Stimulated activated CD4-positive, alpha-beta T cell treated with anti-CD3 and anti-CD28 coated beads, Interleukin-2, amount 100 ng/mL, for 4 hours (primary cell): Measurements from ENCODE around the gene LINC01488.

Experiments used
- DNase-seq: peaks from one replicate; pipeline ENCODE4 v3.0.0-alpha.2; 2020; ENCODE audit warnings: low read depth

Gene LINC01488

GRCh38 chr11:69445131-69445470 lies 36.4 kb upstream of the LINC01488 start:
- no peak for DNase-seq

DNA sequence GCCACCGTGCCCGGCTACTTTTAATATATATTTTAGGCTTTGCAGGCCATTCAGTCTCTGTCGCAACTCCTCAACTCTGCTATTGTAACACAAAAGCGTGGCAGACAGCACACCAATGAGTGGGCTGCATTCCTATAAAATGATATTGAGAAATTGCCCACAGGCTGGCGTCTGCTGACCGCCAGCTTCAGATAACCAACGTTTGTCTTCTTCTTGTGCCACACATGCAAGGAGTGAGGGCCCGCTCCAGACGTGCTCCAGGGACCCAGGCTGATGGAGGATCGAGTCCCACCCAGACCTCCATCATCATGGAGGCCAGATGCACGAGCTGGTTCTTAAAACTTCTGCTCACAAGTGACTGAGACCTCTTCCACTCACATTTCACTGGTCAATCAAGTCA lies 35.4 kb upstream of the LINC01488 start:
- no peak for DNase-seq

DNA sequence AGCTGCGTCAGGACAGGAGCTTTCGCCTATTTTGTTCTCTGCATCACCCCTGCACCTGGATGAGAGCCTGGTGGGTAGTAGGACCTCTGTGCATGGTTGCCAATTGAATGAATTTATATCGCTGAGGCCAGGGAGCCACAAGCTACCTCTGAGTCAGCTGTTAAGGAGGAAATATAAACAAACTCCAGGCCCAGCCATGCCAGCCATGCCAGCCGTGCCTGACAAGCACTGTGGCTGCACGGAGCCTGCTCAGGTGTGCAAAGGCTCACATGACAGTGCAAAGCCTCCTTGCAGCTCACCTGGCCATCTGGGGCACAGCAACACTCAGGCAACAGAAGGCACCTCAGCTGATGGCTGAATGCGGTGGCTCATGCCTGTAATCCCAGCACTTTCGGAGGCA lies 33.7 kb upstream of the LINC01488 start:
- no peak for DNase-seq

- DNase-seq = no peak
Observed at GRCh38 chr11:69448471-69449284, 32.8 kb upstream of the LINC01488 start.

DNA sequence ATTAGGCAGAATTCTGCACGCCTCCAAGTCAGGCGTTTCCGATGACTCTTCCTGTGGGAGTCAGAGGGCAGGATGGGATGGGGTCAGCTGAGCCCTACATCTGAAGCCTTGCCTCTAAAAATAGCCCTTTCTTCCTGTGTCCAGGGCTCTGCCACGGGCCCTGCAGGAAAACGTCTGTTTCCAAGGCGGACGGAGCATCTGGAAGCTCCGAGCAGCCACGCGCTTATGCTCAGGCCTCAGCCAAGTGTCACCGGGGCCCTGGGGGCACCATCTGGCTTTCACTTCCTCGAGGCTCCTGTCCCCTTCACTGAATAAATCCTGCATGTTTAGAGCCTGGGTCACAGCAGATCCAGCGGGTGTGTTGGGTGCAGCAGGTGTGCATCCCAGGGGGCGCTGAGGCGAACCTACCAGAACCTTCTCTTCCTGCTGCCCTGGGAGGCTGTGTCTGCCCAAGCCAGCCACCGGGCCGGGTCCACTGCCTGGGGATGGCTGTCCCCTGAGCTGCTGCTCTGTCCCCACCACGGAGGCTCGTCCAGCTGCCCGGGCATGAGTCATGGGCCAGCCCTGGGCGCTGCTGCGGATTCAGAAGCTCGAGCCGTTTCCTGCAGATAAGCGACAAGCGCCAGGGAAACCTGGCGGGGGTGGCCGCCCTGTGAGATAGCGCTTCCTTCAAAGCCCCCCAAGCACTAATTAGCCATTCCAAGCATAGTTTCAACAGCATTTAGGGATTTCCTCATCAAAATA lies 32.0 kb upstream of the LINC01488 start:
- no peak for DNase-seq

DNA sequence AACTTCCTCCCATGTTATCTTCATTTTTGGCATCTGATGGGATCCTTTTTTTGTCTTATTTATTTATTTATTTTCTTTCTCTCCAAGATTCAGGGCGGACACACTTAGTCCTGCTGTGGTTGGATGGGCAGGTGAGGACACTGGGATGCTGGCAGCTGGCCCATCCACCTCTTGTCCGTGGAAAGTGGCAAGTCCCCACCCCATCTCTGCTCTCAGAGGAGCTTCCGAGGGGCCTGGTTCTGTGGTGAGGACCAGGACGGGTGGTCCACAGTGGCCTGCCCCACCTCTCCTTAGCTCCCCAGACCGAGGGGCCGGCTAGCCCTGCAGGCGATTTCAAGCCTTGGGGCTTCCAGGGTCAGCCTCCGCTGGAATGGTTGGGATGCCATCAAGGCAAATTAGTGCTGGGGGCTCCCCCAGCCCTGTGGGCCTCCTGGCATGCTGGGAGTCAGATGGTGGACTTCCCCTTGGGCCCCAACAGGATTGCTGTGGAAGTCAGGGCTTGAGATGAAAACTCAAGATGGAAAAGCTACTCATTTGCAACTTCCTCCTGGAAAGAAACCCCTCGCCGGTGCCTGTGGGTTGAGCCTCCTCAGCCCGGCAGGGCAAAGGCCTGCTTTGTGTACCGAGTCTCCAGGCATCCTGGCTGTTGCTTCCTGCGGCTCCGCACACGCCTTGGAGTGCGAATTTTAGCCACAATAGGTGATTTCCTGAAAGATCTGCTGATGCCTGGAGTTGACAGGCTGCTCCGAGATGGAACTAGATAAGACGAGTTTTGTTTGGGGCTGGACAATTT lies 31.2 kb upstream of the LINC01488 start:
- DNase-seq = no peak

GRCh38 chr11:69450857-69451220 lies 30.6 kb upstream of the LINC01488 start:
- no peak for DNase-seq

- DNase-seq = no peak
Observed at GRCh38 chr11:69451289-69451688, 30.2 kb upstream of the LINC01488 start.

DNA sequence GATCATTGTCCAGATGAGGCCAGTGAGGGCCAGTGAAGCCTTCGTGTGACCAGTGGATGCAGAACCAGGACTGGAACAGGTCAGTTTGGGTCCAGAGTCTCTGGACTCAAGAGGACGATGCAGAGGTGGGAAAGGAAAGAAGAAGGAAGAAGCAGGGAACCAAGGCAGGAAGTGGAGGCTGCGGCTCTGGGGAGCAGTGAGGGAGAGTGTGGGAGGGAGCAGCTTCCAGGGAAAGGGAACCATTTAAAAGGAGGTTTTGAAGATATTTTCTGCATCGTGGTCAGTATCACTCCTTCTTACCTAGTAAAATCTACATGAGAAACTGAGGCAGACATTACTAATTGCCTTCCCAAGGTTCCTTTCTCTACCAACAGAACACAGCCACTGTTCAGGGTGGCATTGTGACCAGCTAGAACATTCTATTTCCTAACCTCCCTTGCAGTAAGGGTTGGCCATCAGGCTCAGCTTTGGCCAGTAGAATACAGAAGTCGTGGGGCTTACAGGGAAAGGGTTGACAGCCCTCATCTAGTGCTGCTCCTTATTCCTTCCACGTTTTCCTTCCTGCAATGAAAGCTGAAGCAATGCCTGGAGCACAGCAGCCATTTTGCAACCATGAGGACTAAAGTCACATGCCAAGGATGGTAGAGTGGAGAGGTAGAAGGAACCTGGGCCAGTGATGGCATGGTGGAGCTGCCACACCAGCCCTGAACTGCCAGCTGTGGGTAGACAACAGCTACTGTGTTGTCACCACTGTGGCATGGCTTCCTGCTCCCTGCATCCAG lies 29.1 kb upstream of the LINC01488 start:
- no peak for DNase-seq

DNA sequence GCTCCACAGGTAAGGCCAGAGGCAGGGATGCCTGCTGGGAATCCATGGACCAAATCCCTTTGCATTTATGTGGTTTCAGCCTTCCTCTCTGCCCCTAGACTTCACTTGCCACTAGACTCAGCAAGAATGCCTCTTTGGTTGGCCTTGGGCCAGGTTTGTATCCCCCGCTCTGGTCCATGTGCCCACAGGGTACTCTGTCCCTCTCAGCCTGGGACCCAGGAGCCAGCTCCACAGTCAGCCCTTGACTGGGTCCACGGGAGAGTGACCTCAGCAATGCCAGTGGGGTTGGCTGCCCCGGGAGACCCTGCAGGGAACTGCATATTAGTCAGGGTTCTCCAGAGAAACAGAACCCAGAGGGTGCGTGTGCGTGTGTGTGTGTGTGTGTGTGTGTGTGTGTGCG lies 28.3 kb upstream of the LINC01488 start:
- no peak for DNase-seq

GRCh38 chr11:69454018-69454417 lies 27.4 kb upstream of the LINC01488 start:
- DNase-seq = no peak

- no peak for DNase-seq
Observed at GRCh38 chr11:69455969-69456368, 25.5 kb upstream of the LINC01488 start.

GRCh38 chr11:69456712-69457111 lies 24.8 kb upstream of the LINC01488 start:
- no peak for DNase-seq

DNA sequence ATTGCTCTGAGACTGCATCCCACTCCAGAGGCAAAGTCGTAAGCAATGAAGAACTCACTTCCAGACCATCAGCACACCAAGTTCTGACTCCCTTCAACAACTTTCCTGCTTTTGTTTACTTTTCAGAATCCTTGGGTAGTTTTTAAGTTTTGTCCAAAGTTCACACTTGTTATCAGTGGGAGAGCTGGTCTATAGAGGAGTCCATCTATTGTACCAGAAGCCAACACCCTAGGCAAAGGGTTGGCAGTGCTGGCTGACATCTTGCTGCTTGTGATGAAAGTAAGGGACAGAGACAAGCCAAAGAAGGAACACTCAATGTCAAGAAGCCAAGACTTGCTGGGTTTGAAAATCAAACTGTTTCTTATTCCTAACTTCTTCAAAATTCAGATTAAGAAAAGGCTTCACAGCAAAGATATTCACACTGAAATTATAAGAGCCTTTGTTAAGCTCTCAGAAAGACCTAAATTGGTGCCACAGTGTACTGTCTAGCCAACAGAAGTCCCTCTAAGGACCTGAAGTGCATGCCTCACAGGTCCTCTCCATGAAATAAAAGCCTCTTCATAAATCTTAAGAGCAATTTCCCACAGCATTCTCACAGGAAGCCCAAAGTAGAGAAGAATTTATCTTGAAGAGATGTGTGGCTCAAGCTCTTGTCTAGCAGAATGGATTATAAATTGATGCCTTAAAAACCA lies 21.5 kb upstream of the LINC01488 start:
- no peak for DNase-seq

DNA sequence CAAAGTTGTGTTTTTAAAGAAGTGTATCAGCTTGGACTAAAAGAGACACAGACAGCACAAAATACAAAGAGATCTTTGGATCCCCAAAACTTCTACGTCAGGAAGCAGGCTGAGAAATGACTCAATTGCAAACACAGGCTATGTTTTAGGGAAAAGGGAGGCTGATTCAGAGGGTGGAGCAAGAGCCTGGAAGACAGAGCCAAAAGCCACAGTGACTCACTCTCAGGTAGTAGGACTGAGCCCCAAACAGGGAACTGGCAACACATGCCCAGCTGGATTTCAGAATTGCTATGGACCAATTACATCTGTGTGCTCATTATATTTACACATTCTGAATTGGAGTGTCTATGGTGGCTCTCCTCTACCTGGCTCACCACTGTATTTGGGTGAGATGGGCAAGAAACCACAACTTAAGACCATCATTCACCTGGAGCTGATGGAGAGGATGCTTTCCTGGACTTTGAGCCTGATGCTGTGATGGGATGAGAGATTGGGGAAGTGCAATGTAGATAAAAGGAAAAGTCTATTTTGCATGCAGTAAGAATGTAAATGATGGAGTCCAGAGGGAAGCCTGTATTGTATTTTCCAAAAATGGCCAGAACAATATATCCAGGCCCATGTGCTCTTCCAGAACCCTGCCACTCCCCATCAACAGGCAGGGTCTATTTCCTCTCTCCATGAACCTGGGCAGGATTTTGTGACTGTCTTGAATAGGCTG lies 20.8 kb upstream of the LINC01488 start:
- DNase-seq = no peak

- DNase-seq = no peak
Observed at GRCh38 chr11:69461272-69461962, 20.0 kb upstream of the LINC01488 start.

DNA sequence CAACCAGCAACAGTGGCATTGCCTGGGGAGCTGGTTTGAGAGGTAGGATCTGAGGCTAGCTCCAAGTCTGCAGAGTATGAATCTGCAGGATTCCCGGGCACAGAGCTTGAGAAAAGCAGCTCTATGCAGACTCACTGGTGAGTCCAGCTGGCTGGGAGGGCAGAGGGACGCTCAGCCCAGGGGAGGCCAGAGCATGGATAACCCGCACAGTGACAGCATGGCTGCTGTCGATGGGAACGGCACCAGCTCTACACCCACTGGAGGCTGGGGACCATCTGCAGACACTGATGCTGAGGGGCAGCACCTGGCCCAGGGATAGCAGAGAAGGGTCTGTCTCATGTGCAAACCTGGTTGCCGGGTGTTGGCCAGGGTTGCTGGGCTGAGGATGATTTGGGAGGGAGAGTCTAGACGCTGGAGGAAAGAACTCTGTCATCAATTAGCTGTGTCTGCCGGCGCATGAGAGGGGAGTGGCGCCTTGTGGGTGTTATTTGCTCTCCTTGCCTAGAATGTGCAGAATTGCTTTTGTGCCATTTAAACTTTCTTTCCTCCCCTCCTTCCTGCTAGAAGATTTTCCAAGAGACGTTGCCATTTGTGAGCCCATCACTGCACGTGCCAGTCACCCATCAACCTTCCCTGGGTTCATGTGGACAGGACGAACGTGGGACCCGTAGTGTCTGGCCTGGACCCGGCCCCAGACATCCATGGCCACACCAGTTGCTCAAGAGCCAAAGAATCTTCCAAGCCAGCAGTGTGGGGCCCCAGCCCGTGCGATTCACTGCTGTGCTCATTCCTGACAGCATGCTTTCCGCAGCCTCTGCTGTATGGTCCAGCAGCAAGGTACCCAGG lies 19.1 kb upstream of the LINC01488 start:
- no peak for DNase-seq

- DNase-seq = no peak
Observed at GRCh38 chr11:69463181-69463994, 18.1 kb upstream of the LINC01488 start.
